ENCODE results near the gene ZSWIM1. TPM values are rescaled to one million over a fixed set of nuclear protein-coding genes. Genes with fewer than 3 reads are reported as not detected.

ZSWIM1 gene
- total and polyA plus RNA-seq, 2 of the 13 experiments (the other 11 are each of a cell fraction or from before 2014, with no cell fraction given) = 9.5 to 11.7 TPM

DNA sequence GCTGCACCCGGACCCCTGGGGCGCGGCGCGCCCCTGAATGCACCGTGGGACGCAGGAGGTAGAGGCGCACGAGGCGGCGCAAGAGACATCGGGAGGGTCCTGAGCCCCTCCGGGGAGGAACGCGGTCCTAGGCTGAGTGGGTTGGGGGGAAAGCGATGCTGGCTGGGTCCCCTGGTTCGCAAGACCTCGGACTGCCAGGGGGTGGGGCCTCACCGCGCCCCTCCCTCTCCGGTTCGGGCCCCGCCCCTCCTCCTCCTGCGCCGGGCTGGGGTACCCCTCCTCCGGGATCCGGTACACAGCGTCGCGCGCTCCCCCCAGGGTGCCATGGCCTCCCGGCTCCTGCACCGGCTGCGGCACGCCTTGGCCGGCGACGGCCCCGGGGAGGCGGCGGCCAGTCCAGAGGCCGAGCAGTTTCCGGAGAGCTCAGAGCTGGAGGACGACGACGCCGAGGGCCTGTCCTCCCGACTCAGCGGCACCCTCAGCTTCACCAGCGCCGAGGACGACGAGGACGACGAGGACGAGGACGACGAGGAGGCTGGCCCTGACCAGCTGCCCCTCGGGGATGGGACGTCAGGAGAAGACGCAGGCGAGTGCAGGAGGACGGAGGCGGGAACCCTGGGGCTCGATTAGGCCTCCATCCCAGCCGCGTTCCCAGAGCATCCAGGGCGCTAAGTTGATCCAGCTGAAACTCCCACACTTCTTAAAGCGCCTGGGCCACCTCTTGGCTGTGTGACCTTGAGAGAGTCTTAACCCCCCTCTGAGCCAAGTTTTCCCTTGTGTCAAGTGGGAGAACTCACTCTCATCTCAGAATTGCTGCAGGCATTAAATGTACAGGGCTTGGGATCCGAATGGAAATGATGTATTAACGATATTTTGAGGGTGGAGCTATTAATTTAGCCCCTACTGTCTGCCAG lies 46.9 kb upstream of the ZSWIM1 start (continued):
- TF ChIP-seq ZNF329 (CRISPR knock-in tag; IDR thresholded peaks at IDR 0.05; ENCODE audit: low read depth) = peak; percentile 70; the same call in 1 of the 2 replicates
- peak; percentile 38; the same call in 1 of the 2 replicates for TF ChIP-seq ZNF501 (CRISPR knock-in tag; IDR thresholded peaks at IDR 0.05)
- peak; percentile 78; the same call in 1 of the 2 replicates for TF ChIP-seq SNAI1 (CRISPR knock-in tag; IDR thresholded peaks at IDR 0.05; ENCODE audit: borderline replicate concordance)
- TF ChIP-seq SKI (IDR thresholded peaks at IDR 0.05; ENCODE audit: partially characterized antibody) = no peak
- TF ChIP-seq FOSL2 (CRISPR knock-in tag; IDR thresholded peaks at IDR 0.05) = no peak
- TF ChIP-seq MTA1 (CRISPR knock-in tag; IDR thresholded peaks at IDR 0.05; ENCODE audit: borderline replicate concordance) = no peak
- TF ChIP-seq EHMT2 (IDR thresholded peaks at IDR 0.05; ENCODE audit: borderline replicate concordance, low read depth, low read length) = no peak
- TF ChIP-seq KAT2B (IDR thresholded peaks at IDR 0.05; ENCODE audit: borderline replicate concordance, low read depth, low read length) = no peak
- no peak for TF ChIP-seq ZNF737 (CRISPR knock-in tag; IDR thresholded peaks at IDR 0.05; ENCODE audit: borderline replicate concordance)
- TF ChIP-seq DNMT1 (CRISPR knock-in tag; IDR thresholded peaks at IDR 0.05) = no peak
- no peak for TF ChIP-seq TBL1XR1 (IDR thresholded peaks at IDR 0.05; ENCODE audit: borderline replicate concordance, low read length, partially characterized antibody)
- peak; percentile 6; the same call in 1 of the 2 replicates for TF ChIP-seq ZNF143 (CRISPR knock-in tag; IDR thresholded peaks at IDR 0.05)
- TF ChIP-seq, protein P1, sequence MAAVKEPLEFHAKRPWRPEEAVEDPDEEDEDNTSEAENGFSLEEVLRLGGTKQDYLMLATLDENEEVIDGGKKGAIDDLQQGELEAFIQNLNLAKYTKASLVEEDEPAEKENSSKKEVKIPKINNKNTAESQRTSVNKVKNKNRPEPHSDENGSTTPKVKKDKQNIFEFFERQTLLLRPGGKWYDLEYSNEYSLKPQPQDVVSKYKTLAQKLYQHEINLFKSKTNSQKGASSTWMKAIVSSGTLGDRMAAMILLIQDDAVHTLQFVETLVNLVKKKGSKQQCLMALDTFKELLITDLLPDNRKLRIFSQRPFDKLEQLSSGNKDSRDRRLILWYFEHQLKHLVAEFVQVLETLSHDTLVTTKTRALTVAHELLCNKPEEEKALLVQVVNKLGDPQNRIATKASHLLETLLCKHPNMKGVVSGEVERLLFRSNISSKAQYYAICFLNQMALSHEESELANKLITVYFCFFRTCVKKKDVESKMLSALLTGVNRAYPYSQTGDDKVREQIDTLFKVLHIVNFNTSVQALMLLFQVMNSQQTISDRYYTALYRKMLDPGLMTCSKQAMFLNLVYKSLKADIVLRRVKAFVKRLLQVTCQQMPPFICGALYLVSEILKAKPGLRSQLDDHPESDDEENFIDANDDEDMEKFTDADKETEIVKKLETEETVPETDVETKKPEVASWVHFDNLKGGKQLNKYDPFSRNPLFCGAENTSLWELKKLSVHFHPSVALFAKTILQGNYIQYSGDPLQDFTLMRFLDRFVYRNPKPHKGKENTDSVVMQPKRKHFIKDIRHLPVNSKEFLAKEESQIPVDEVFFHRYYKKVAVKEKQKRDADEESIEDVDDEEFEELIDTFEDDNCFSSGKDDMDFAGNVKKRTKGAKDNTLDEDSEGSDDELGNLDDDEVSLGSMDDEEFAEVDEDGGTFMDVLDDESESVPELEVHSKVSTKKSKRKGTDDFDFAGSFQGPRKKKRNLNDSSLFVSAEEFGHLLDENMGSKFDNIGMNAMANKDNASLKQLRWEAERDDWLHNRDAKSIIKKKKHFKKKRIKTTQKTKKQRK (IDR thresholded peaks at IDR 0.05; ENCODE audit: low read length) = no peak
- TF ChIP-seq FOXK1 (CRISPR knock-in tag; IDR thresholded peaks at IDR 0.05; ENCODE audit: borderline replicate concordance, low read depth) = no peak
- TF ChIP-seq IKZF4 (CRISPR knock-in tag; IDR thresholded peaks at IDR 0.05; ENCODE audit: borderline replicate concordance, low read depth, not compliant biosample characterization) = peak; percentile 68
- TF ChIP-seq ZSCAN20 (CRISPR knock-in tag; IDR thresholded peaks at IDR 0.05; ENCODE audit: borderline replicate concordance) = no peak
- TF ChIP-seq ZBTB49 (CRISPR knock-in tag; IDR thresholded peaks at IDR 0.05; ENCODE audit: borderline replicate concordance) = no peak
- peak; percentile 9; the same call in 1 of the 2 replicates for TF ChIP-seq ZFP36L1 (CRISPR knock-in tag; IDR thresholded peaks at IDR 0.05)
- TF ChIP-seq, protein P2, sequence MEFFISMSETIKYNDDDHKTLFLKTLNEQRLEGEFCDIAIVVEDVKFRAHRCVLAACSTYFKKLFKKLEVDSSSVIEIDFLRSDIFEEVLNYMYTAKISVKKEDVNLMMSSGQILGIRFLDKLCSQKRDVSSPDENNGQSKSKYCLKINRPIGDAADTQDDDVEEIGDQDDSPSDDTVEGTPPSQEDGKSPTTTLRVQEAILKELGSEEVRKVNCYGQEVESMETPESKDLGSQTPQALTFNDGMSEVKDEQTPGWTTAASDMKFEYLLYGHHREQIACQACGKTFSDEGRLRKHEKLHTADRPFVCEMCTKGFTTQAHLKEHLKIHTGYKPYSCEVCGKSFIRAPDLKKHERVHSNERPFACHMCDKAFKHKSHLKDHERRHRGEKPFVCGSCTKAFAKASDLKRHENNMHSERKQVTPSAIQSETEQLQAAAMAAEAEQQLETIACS (CRISPR knock-in tag; IDR thresholded peaks at IDR 0.05) = peak; percentile 34; the same call in 1 of the 2 replicates
- no peak for TF ChIP-seq NR2F2 (IDR thresholded peaks at IDR 0.05; ENCODE audit: borderline replicate concordance, low read depth)
- peak; percentile 37 for TF ChIP-seq ZMYM4 (CRISPR knock-in tag; IDR thresholded peaks at IDR 0.05)
- no peak; the same call in 1 of the 2 replicates for TF ChIP-seq ZNF367 (CRISPR knock-in tag; IDR thresholded peaks at IDR 0.05; ENCODE audit: borderline replicate concordance)
